H9 (cell line): Measurements from ENCODE around the gene TLR8. TPM values are rescaled to one million over a fixed set of nuclear protein-coding genes. Genes with fewer than 3 reads are reported as not detected.

Experiments
- DNase-seq: peaks from one replicate; pipeline ENCODE4 v3.0.0-alpha.2; 2017
- H2AFZ ChIP-seq: one replicate; pipeline ENCODE4 v1.6.1; 2013; ENCODE audit warnings: mild to moderate bottlenecking, low read length, control low read depth, moderate library complexity
- H2AK5ac ChIP-seq: 2 replicates; pipeline ENCODE4 v1.6.1; 2013; ENCODE audit warnings: low read length, control low read depth, mixed read lengths; ENCODE audit not compliant: insufficient read length
- H2BK120ac ChIP-seq: one replicate; pipeline ENCODE4 v1.6.1; 2013; ENCODE audit warnings: low read depth, mild to moderate bottlenecking, low read length, control low read depth, inconsistent platforms; ENCODE audit not compliant: poor library complexity, severe bottlenecking
- H2BK12ac ChIP-seq: 2 replicates; pipeline ENCODE4 v1.6.1; 2013; ENCODE audit warnings: low read length, control low read depth, mixed read lengths, low read depth; ENCODE audit not compliant: insufficient read length
- H2BK15ac ChIP-seq: 2 replicates; pipeline ENCODE4 v1.6.1; 2013; ENCODE audit warnings: low read depth, low read length, control low read depth
- H2BK20ac ChIP-seq: one replicate; pipeline ENCODE4 v1.6.1; 2013; ENCODE audit warnings: low read depth, mild to moderate bottlenecking, low read length, control low read depth, inconsistent platforms; ENCODE audit not compliant: poor library complexity, severe bottlenecking
- H2BK5ac ChIP-seq: 2 replicates; pipeline ENCODE4 v1.6.1; 2013; ENCODE audit warnings: low read length, control low read depth, mixed read lengths; ENCODE audit not compliant: insufficient read length
- H3K14ac ChIP-seq: 2 replicates; pipeline ENCODE4 v1.6.1; 2013; ENCODE audit warnings: low read length, control low read depth; ENCODE audit not compliant: insufficient read depth
- H3K18ac ChIP-seq: 2 replicates; pipeline ENCODE4 v1.6.1; 2013; ENCODE audit warnings: low read depth, mild to moderate bottlenecking, mixed read lengths, low read length, control low read depth; ENCODE audit not compliant: insufficient read length
- H3K23ac ChIP-seq: 2 replicates; pipeline ENCODE4 v1.6.1; 2013; ENCODE audit warnings: low read length, control low read depth, mixed read lengths, low read depth; ENCODE audit not compliant: insufficient read length
- H3K23me2 ChIP-seq: 2 replicates; pipeline ENCODE4 v1.6.1; 2013; ENCODE audit warnings: low read depth, mild to moderate bottlenecking, mixed read lengths, low read length, control low read depth; ENCODE audit not compliant: insufficient read length, poor library complexity, severe bottlenecking
- H3K27ac ChIP-seq: 2 replicates; pipeline ENCODE4 v1.5.1; 2013; ENCODE audit warnings: low read length, control low read depth, mixed read lengths, low read depth; ENCODE audit not compliant: insufficient read length
- H3K27me3 ChIP-seq: 2 replicates; pipeline ENCODE4 v1.6.1; 2013; ENCODE audit warnings: low read length, control low read depth, inconsistent platforms; ENCODE audit not compliant: insufficient read depth
- H3K4ac ChIP-seq: 2 replicates; pipeline ENCODE4 v1.6.1; 2013; ENCODE audit warnings: low read depth, mild to moderate bottlenecking, control low read depth, inconsistent platforms, low read length, moderate library complexity
- H3K4me1 ChIP-seq: 2 replicates; pipeline ENCODE4 v1.6.1; 2013; ENCODE audit warnings: low read length, control low read depth, inconsistent platforms; ENCODE audit not compliant: insufficient read depth
- H3K4me2 ChIP-seq: 2 replicates; pipeline ENCODE4 v1.6.1; 2013; ENCODE audit warnings: low read length, control low read depth, mixed read lengths; ENCODE audit not compliant: insufficient read length, insufficient read depth
- H3K56ac ChIP-seq: 2 replicates; pipeline ENCODE4 v1.6.1; 2013; ENCODE audit warnings: low read depth, mild to moderate bottlenecking, mixed read lengths, low read length, control low read depth; ENCODE audit not compliant: insufficient read length
- H3K79me1 ChIP-seq: 2 replicates; pipeline ENCODE4 v1.6.1; 2013; ENCODE audit warnings: low read depth, mild to moderate bottlenecking, moderate library complexity, low read length, control low read depth, inconsistent platforms; ENCODE audit not compliant: insufficient read depth, poor library complexity, severe bottlenecking
- H3K79me2 ChIP-seq: 2 replicates; pipeline ENCODE4 v1.6.1; 2013; ENCODE audit warnings: low read length, control low read depth, inconsistent platforms; ENCODE audit not compliant: insufficient read depth
- H3K9ac ChIP-seq: 2 replicates; pipeline ENCODE4 v1.6.1; 2013; ENCODE audit warnings: low read length, control low read depth, mixed read lengths; ENCODE audit not compliant: insufficient read length; ENCODE audit errors: extremely low read depth
- H3K9me3 ChIP-seq: one replicate; pipeline ENCODE4 v1.6.1; 2013; ENCODE audit warnings: low read depth, low read length, inconsistent platforms; ENCODE audit not compliant: control insufficient read depth
- H3T11ph ChIP-seq: one replicate; pipeline ENCODE4 v1.6.1; 2013; ENCODE audit warnings: mild to moderate bottlenecking, low read length, control low read depth, inconsistent platforms
- H4K20me1 ChIP-seq: one replicate; pipeline ENCODE4 v1.6.1; 2013; ENCODE audit not compliant: control insufficient read depth, insufficient read length, insufficient read depth
- H4K5ac ChIP-seq: 2 replicates; pipeline ENCODE4 v1.6.1; 2013; ENCODE audit warnings: low read depth, mild to moderate bottlenecking, mixed read lengths, low read length, control low read depth; ENCODE audit not compliant: insufficient read length
- H4K8ac ChIP-seq: replicated peaks from 2 replicates; pipeline ENCODE4 v1.6.1; 2013; ENCODE audit warnings: low read length, control low read depth, mixed read lengths, low read depth; ENCODE audit not compliant: insufficient read length
- H4K91ac ChIP-seq: 2 replicates; pipeline ENCODE4 v1.6.1; 2013; ENCODE audit warnings: low read depth, mild to moderate bottlenecking, moderate library complexity, mixed read lengths, low read length, control low read depth; ENCODE audit not compliant: insufficient read length
- H3K27ac Mint-ChIP-seq, 3 experiments: 2 replicates in 2 of 3; 3 replicates in 1 of 3; pipeline ENCODE4 v1.8.0; 2020 to 2021; ENCODE audit warnings: mixed read lengths in 3 of 3, mild to moderate bottlenecking in 1 of 3, moderate library complexity in 1 of 3
- H3K27me3 Mint-ChIP-seq: 2 replicates; pipeline ENCODE4 v1.8.0; 2021; ENCODE audit warnings: low read depth, mild to moderate bottlenecking, moderate library complexity, mixed read lengths
- H3K36me3 Mint-ChIP-seq, 3 experiments: 2 replicates in 2 of 3; 3 replicates in 1 of 3; pipeline ENCODE4 v1.8.0; 2020 to 2021; ENCODE audit warnings: low read depth in 3 of 3, mixed read lengths in 3 of 3; ENCODE audit not compliant: insufficient read depth in 1 of 3
- H3K4me1 Mint-ChIP-seq, 2 experiments: 2 replicates each; pipeline ENCODE4 v1.8.0; 2020; ENCODE audit warnings: mixed read lengths in 2 of 2
- H3K4me3 Mint-ChIP-seq, 2 experiments: 2 replicates in 1 of 2; 3 replicates in 1 of 2; pipeline ENCODE4 v1.8.0; 2020 to 2021; ENCODE audit warnings: mild to moderate bottlenecking in 2 of 2, mixed read lengths in 2 of 2, moderate library complexity in 1 of 2
- H3K9me3 Mint-ChIP-seq, 2 experiments: 2 replicates in 1 of 2; 3 replicates in 1 of 2; pipeline ENCODE4 v1.8.0; 2020; ENCODE audit warnings: mild to moderate bottlenecking in 2 of 2, mixed read lengths in 2 of 2, moderate library complexity in 1 of 2
- WGBS: extraction: QIAGEN DNeasy Blood & Tissue Kit; methylation state at CpG from one replicate; pipeline ENCODE4 v1.1.7; 2013; ENCODE audit warnings: missing lambda C conversion rate, low lambda C conversion rate, mixed read lengths; ENCODE audit not compliant: insufficient read length; ENCODE audit errors: extremely low coverage; 5-methylcytosine and 5-hydroxymethylcytosine counted together
- total RNA-seq: library from RNA; stranded (reverse); gene quantifications from 2 replicates; pipeline ENCODE4 v1.2.1, GENCODE V29; 2021
- TF ChIP-seq, protein P1 (sequence below): fragments of 200-600 bp; sonication (generic); conservative IDR thresholded peaks from 3 replicates; pipeline ENCODE4 v1.8.0; 2021; ENCODE audit warnings: antibody characterized with exemption, mild to moderate bottlenecking

TLR8 gene
- total RNA-seq, 1 experiment from 2014 or later: not detected

DNA sequence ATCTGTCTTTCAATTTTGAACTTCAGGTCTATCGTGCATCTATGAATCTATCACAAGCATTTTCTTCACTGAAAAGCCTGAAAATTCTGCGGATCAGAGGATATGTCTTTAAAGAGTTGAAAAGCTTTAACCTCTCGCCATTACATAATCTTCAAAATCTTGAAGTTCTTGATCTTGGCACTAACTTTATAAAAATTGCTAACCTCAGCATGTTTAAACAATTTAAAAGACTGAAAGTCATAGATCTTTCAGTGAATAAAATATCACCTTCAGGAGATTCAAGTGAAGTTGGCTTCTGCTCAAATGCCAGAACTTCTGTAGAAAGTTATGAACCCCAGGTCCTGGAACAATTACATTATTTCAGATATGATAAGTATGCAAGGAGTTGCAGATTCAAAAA lies 19.9 kb upstream of the TLR8 start:
- Mint-ChIP-seq H3K4me3 (no peak overlapping the region), H3K27me3 (no peaks in the 10 kb centered on the region; the same call in 1 of the 2 replicates), H3K36me3 (no peaks in the 10 kb centered on the region; a peak in 1 of 7 replicates), H3K9me3 (peaks cover 57 to 58% of the 10 kb centered on the region in 2 experiments), H3K27ac (no peak overlapping the region), H3K4me1 (no peaks in the 10 kb centered on the region)
- Histone ChIP-seq H3K4me1 (no peaks in the 10 kb centered on the region), H3K27ac (no peak overlapping the region), H3K79me1 (no peaks in the 10 kb centered on the region), H3K4me2 (no peak overlapping the region), H3K27me3 (no peaks in the 10 kb centered on the region), H4K20me1 (no peaks in the 10 kb centered on the region), H3K56ac (no peak overlapping the region), H3K23ac (no peak overlapping the region), H2BK20ac (no peak overlapping the region), H2AK5ac (no peak overlapping the region), H4K91ac (no peak overlapping the region), H2BK15ac (no peak overlapping the region), H2AFZ (no peak overlapping the region), H3K14ac (no peak overlapping the region), H2BK12ac (no peak overlapping the region), H2BK120ac (no peak overlapping the region), H3K18ac (no peak overlapping the region), H4K5ac (no peak overlapping the region), H3K79me2 (no peaks in the 10 kb centered on the region), H4K8ac (no peak overlapping the region), H3K23me2 (no peaks in the 10 kb centered on the region), H3K9me3 (peaks cover 5% of the 10 kb centered on the region), H3T11ph (no peak overlapping the region), H3K4ac (no peak overlapping the region), H3K9ac (no peak overlapping the region), H2BK5ac (no peak overlapping the region)
- no CpG with 5 or more reads among the region's 3 CpGs for WGBS
- no peak for DNase-seq
- TF ChIP-seq, protein P1, sequence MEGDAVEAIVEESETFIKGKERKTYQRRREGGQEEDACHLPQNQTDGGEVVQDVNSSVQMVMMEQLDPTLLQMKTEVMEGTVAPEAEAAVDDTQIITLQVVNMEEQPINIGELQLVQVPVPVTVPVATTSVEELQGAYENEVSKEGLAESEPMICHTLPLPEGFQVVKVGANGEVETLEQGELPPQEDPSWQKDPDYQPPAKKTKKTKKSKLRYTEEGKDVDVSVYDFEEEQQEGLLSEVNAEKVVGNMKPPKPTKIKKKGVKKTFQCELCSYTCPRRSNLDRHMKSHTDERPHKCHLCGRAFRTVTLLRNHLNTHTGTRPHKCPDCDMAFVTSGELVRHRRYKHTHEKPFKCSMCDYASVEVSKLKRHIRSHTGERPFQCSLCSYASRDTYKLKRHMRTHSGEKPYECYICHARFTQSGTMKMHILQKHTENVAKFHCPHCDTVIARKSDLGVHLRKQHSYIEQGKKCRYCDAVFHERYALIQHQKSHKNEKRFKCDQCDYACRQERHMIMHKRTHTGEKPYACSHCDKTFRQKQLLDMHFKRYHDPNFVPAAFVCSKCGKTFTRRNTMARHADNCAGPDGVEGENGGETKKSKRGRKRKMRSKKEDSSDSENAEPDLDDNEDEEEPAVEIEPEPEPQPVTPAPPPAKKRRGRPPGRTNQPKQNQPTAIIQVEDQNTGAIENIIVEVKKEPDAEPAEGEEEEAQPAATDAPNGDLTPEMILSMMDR: no peak
